HG03460 (cell line): Measurements from ENCODE around the gene MAN1B1.
A peak's percentile ranks its signal among the peaks of the same experiment; 100 is the strongest.

Experiments
- ATAC-seq: cut with Tn5 transposase; IDR thresholded peaks from one replicate; pipeline ENCODE4 v1.9.1; 2021; ENCODE audit not compliant: unreplicated experiment

The MAN1B1 gene

DNA sequence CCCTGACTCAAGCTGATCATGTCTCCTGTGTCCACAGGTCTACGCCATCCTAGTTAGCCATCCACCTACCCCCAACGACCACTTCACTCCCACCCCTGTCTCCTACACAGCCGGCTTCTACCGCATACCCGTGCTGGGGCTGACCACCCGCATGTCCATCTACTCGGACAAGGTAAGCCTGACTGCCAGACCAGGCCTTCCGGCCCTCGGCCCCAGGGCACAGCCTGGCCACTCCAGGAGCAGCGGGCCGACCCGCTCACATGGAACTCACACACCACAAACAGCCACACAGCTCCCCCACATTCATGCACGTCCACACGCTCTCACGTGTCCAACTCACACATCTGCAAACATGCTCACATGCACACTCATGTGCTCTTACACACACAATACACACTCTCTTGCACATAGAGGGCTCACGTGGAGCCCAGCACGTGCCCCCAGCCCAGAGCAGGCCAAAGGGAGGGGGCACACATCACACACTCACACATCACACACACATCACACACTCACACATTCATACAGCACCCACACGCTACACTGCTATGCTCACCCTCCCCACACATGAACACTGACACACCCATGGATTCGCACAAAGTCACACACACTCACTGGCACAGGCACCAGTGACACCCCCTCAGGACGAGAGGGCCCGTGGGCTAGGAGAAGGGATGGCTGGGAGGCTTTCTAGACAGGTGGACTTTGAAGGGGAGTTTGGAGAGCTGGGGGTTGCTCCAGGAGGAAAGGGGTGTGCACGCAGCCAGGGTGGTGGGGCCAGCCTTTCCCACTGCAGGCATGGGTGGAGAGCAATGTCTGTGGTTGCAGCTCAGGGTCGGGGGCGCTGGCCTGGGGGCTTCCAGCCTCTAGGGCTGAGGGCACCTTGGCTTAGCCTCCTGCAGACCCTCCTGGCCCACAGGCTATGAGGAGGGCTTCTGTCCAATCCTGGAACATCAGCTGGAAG lies 55.5 kb downstream of the MAN1B1 start:
- ATAC-seq, result no peak

DNA sequence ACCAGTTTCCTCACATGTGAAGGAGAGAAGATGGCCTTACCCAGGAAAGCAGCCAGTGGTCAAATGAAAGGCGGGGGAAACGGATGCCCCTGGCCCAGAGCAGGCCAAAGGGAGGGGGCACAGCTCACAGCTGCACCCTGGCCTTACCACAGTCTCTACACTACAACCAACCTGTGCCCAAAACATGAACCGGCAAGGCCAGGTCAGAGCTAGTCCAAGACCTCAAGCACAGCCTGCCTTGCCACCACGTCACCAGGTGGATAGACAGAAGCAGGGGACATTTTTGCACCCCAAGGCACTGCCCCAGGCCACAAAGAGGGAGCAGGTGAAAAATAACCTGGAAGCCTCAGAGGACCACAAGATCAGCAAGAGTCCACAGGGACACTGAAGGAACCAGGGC lies 56.7 kb downstream of the MAN1B1 start:
- no peak for ATAC-seq

- ATAC-seq, result no peak
Measured at GRCh38 chr9:137145731-137146526, 59.1 kb downstream of the MAN1B1 start.

GRCh38 chr9:137146527-137146918 lies 59.7 kb downstream of the MAN1B1 start:
- no peak for ATAC-seq

GRCh38 chr9:137147091-137147792 lies 60.5 kb downstream of the MAN1B1 start:
- ATAC-seq, result no peak

DNA sequence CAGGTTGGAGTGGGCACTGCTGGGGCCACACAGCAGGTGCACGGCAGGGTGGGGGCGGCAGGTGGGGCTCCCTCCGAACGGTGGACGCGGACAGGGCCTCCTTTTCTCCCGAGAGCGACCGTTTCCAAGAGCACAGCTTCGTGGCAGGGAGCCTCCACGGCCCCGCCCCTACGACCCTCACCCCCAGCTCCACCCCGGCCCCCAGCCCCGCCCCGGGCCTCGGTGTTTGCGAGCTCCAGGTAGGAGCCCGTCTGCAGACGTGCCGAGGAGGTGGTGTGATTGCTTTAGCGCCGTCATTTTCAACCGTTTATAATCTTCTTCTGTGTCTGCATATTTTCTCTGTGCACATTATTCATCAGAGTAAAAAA lies 61.0 kb downstream of the MAN1B1 start:
- no peak for ATAC-seq

GRCh38 chr9:137148242-137148641 lies 61.5 kb downstream of the MAN1B1 start:
- no peak for ATAC-seq

- ATAC-seq, result no peak
Measured at GRCh38 chr9:137148661-137149060, 61.9 kb downstream of the MAN1B1 start.

- ATAC-seq, result no peak
Measured at GRCh38 chr9:137149363-137149762, 62.6 kb downstream of the MAN1B1 start.

DNA sequence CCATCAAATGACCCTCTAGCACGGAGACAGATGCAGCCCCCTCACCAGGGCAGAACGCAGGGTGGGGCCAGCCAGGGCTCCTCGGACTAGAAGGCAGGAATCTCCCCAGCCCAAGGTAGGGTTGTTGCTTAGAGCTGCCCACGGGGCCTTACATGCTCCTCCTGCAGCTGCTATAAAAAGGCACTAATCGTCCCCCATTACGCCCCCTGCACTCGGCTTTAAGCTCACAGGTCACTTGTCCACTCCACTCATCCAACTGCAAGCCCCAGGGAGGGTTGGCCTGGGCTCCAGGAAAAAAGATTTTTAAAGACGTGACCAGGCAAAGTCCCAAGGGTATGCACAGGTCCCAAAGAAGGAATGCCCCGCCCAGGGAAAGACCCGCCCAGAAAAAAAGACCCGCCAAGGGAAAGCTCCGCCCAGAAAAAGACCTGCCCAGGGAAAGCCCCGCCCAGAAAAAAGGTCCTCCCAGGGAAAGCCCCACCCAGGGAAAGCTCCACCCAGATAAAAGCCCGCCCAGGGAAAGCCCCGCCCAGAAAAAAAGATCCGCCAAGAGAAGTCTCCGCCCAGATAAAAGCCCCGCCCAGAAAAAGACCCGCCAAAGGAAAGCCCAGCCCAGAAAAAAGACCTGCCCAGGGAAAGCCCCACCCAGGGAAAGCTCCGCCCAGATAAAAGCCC lies 63.3 kb downstream of the MAN1B1 start:
- ATAC-seq, result peak; percentile 17

DNA sequence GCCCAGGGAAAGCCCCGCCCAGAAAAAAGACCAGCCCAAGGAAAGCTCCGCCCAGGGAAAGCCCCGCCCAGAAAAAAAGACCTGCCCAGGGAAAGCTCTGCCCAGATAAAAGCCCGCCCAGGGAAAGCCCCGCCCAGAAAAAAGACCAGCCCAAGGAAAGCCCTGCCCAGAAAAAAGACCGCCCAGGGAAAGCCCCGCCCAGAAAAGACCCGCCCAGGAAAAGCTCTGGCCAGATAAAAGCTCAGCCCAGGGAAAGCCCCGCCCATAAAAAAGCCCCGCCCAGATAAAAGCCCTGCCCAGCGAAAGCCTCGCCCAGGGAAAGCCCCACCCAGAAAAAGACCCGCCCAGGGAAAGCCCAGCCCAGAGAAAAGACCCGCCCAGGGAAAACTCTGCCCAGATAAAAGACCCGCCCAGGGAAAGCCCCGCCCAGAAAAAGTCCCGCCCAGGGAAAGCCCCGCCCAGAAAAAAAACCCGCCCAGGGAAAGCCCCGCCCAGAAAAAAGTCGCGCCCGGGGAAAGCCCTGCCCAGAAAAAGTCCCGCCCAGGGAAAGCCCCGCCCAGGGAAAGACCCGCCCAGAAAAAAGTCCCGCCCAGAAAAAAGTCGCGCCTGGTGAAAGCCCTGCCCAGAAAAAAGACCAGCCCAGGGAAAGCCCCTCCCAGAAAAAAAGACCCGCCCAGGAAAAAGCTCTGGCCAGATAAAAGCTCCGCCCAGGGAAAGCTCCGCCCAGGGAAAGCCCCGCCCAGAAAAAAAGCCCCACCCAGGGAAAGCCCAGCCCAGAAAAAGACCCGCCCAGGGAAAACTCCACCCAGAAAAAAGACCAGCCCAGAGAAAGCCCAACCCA lies 64.1 kb downstream of the MAN1B1 start:
- peak; percentile 45 for ATAC-seq

DNA sequence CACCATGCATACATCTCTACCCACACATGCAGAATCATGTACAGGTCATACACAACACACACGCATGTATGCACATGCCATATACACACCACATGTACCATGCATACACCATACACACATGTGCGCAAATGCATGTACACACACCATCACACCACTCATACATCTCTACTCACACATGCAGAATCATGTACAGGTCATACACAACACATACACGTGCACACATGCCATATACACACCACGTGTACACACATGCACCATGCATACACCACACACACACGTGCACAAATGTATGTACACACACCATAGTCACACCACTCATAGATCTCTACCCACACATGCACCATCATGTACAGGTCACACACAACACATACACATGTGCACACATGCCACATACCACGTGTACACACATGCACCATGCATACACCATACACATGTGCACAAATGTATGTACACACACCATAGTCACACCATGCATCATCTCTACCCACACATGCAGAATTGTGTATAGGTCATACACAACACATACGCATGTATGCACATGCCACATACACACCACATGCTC lies 66.1 kb downstream of the MAN1B1 start:
- no peak for ATAC-seq

DNA sequence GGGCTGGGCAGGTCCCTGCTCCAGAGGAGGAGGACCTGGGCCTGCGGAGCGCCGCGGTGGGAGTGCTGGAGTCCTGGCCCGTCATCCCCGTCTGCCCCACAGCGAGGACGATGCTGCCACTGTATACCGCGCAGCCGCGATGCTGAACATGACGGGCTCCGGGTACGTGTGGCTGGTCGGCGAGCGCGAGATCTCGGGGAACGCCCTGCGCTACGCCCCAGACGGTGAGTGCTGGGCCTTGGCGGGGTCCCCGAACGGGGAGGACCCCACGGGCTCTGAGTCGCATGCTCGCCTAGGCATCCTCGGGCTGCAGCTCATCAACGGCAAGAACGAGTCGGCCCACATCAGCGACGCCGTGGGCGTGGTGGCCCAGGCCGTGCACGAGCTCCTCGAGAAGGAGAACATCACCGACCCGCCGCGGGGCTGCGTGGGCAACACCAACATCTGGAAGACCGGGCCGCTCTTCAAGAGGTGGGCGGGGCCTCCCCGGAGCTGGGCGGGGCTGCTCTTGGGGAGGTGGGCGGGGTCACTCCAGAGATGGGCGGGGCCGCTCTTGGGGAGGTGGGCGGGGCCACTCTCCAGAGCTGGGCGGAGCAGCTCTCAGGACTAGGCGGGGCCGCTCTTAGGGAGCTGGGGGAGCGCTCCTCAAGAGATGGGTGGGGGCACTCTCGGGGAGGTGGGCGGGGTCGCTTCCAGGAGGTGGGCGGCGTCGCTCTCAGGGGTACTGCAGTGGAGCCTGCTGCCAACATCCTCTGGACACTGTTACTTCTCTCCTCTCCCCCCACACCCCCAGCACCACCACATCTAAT lies 70.0 kb downstream of the MAN1B1 start:
- no peak for ATAC-seq

DNA sequence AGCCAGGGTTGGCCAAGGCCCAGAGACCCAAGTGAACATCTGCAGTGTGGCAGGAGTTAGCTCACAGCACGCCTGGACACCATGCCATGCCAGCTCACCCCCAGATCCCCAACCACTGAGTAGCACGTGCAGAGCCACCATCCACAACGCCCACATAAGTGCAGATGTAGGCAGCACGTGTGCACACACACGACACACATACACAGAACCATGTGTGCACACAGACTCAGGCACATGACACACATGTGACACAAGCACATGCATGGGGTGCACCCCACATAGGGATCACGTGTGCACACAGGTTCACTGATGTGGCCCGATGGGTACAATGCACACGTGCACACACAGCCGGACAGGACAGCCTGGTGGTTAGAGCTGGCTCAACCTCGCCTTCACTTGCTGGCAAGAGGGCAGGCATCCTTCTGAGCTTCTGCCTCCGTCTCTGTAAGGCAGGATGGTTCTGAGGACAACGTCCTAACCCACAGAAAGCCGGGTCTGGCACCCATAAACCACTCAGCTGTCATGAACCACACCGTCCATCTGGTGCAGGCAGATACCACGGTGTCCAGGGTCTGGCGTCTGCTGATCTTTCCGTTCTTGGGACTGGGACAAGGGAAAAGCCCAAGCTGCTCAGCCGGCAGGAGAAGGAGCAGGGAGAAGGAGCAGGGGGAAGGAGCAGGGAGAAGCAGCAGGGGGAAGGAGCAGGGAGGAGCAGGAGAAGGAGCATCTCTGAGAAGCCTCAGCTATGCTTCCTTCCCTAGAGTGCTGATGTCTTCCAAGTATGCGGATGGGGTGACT lies 71.0 kb downstream of the MAN1B1 start:
- ATAC-seq, result no peak

DNA sequence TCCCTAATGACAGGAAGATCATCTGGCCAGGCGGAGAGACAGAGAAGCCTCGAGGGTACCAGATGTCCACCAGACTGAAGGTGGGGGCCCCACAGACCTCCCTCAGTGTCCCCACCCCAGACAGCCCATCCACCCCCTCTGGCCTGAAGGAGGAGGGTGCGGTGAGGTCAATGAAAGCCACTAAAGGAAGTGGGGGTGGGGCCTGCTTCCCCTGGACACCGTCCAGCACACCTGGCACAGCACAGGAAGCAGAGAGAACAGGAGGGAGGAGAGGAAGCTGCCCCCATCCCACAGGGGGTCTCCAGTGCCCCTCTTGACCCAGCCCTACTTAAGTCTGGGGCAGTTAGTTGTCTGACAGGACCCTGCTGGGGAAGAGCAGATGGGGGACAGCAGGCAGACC lies 71.8 kb downstream of the MAN1B1 start:
- no peak for ATAC-seq
